Measurements from ENCODE around the gene GRAMD4. TPM values are rescaled to one million over a fixed set of nuclear protein-coding genes. Genes with fewer than 3 reads are reported as not detected.

The GRAMD4 gene
- total RNA-seq, 1 experiment from 2014 or later = 18.4 TPM

DNA sequence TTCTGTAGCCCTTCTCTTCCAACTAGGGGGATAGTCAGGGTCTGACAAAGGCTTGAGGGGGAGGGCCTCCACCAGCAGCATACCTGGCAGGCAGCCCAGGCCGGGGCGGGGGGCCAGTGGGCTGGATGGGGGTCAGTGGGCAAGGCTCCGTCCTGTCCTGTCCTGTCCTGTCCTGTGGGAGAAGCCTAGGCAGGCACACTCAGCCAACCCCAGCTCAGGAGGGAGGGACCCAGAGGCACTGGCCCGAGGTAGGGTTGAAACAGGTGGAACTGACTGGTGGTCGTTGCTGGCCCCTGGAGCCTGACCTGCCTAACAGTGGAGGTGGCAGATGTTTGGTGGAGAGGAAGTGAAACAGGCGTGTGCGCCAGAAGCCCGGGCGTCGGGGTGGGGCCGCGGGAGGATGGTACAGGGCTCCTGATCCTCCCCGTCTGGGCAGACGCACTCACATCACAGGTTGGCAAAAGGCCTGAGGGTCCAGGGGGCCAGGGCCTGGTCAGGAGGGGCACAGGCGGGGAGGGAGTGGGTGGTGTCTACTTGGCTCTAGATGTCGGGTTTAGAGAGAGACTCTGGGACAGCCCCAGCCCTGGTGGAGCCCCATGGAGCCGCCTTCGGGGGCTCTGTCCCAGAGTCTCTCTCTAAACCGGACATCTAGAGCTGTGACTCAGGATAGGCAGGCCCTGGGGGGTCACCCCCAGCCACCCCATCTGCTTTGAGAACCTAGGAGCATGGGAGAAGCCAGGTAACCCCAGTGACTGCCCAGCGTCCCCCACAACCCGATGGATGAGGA is 32.5 kb upstream of the GRAMD4 start:
- TF ChIP-seq EZH2 (IDR thresholded peaks at IDR 0.05; ENCODE audit: borderline replicate concordance, low read depth, low read length, poor library complexity, severe bottlenecking) = no peak
- TF ChIP-seq, protein P1, sequence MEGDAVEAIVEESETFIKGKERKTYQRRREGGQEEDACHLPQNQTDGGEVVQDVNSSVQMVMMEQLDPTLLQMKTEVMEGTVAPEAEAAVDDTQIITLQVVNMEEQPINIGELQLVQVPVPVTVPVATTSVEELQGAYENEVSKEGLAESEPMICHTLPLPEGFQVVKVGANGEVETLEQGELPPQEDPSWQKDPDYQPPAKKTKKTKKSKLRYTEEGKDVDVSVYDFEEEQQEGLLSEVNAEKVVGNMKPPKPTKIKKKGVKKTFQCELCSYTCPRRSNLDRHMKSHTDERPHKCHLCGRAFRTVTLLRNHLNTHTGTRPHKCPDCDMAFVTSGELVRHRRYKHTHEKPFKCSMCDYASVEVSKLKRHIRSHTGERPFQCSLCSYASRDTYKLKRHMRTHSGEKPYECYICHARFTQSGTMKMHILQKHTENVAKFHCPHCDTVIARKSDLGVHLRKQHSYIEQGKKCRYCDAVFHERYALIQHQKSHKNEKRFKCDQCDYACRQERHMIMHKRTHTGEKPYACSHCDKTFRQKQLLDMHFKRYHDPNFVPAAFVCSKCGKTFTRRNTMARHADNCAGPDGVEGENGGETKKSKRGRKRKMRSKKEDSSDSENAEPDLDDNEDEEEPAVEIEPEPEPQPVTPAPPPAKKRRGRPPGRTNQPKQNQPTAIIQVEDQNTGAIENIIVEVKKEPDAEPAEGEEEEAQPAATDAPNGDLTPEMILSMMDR (conservative IDR thresholded peaks at IDR 0.05; ENCODE audit: low read depth, low read length) = no peak
- intact Hi-C loops (cut with micrococcal nuclease; ENCODE audit: unreplicated experiment) = no loop called here
- H3K27ac ChIP-seq (ENCODE audit: low read depth, low read length, poor library complexity, severe bottlenecking) = no peak overlapping the region
- POLR2A ChIA-PET (ENCODE audit: low non-redundant PET) = no interaction called here
- DNase-seq (ENCODE audit: low spot score) = no peak
- no peaks in the 10 kb centered on the region for H3K9me3 ChIP-seq (ENCODE audit: low read depth, low read length, poor library complexity, severe bottlenecking)
- no peaks in the 10 kb centered on the region for H3K36me3 ChIP-seq (ENCODE audit: insufficient read depth, low read length, poor library complexity, severe bottlenecking)
- no TSS peak for BruUV-seq (replicated peaks)
- CTCF ChIA-PET = no interaction called here
- H3K4me3 ChIP-seq (ENCODE audit: low read depth, low read length, poor library complexity, severe bottlenecking) = no peak overlapping the region
- H3K27me3 ChIP-seq (replicated peaks; ENCODE audit: insufficient read depth, low read depth, low read length, poor library complexity) = no peaks in the 10 kb centered on the region
- peaks cover 14% of the 10 kb centered on the region for H3K4me1 ChIP-seq (ENCODE audit: insufficient read depth, low read length, poor library complexity, severe bottlenecking)

- intact Hi-C loops (cut with micrococcal nuclease; ENCODE audit: unreplicated experiment) = no loop called here
- no peaks in the 10 kb centered on the region for H3K9me3 ChIP-seq (ENCODE audit: low read depth, low read length, poor library complexity, severe bottlenecking)
- no peak for DNase-seq (ENCODE audit: low spot score)
- H3K27me3 ChIP-seq (replicated peaks; ENCODE audit: insufficient read depth, low read depth, low read length, poor library complexity) = no peaks in the 10 kb centered on the region
- no peaks in the 10 kb centered on the region for H3K36me3 ChIP-seq (ENCODE audit: insufficient read depth, low read length, poor library complexity, severe bottlenecking)
- no peak overlapping the region for H3K27ac ChIP-seq (ENCODE audit: low read depth, low read length, poor library complexity, severe bottlenecking)
- no TSS peak for BruUV-seq (replicated peaks)
- POLR2A ChIA-PET (ENCODE audit: low non-redundant PET) = no interaction called here
- no peak for TF ChIP-seq EZH2 (IDR thresholded peaks at IDR 0.05; ENCODE audit: borderline replicate concordance, low read depth, low read length, poor library complexity, severe bottlenecking)
- TF ChIP-seq, protein P1 (conservative IDR thresholded peaks at IDR 0.05; ENCODE audit: low read depth, low read length) = no peak
- CTCF ChIA-PET = no interaction called here
- no peak overlapping the region for H3K4me3 ChIP-seq (ENCODE audit: low read depth, low read length, poor library complexity, severe bottlenecking)
- peaks cover 14% of the 10 kb centered on the region for H3K4me1 ChIP-seq (ENCODE audit: insufficient read depth, low read length, poor library complexity, severe bottlenecking)
These were observed 31.7 kb upstream of the GRAMD4 start for GRCh38 chr22:46588279-46589140.

GRCh38 chr22:46589141-46589748 is 30.9 kb upstream of the GRAMD4 start:
- Histone ChIP-seq H3K4me3 (ENCODE audit: low read depth, low read length, poor library complexity, severe bottlenecking) (no peak overlapping the region), H3K36me3 (ENCODE audit: insufficient read depth, low read length, poor library complexity, severe bottlenecking) (no peaks in the 10 kb centered on the region), H3K27ac (ENCODE audit: low read depth, low read length, poor library complexity, severe bottlenecking) (no peak overlapping the region), H3K9me3 (ENCODE audit: low read depth, low read length, poor library complexity, severe bottlenecking) (no peaks in the 10 kb centered on the region), H3K27me3 (replicated peaks; ENCODE audit: insufficient read depth, low read depth, low read length, poor library complexity) (no peaks in the 10 kb centered on the region), H3K4me1 (ENCODE audit: insufficient read depth, low read length, poor library complexity, severe bottlenecking) (peaks cover 9% of the 10 kb centered on the region)
- intact Hi-C loops (cut with micrococcal nuclease; ENCODE audit: unreplicated experiment) = no loop called here
- no peak for DNase-seq (ENCODE audit: low spot score)
- BruUV-seq (replicated peaks) = no TSS peak
- POLR2A ChIA-PET (ENCODE audit: low non-redundant PET) = no interaction called here
- CTCF ChIA-PET = no interaction called here
- TF ChIP-seq, protein P1 (conservative IDR thresholded peaks at IDR 0.05; ENCODE audit: low read depth, low read length) = no peak
- TF ChIP-seq EZH2 (IDR thresholded peaks at IDR 0.05; ENCODE audit: borderline replicate concordance, low read depth, low read length, poor library complexity, severe bottlenecking) = no peak
